Measurements from ENCODE around the gene CCDC85B.

CCDC85B gene

GRCh38 chr11:65912845-65913244, 22.4 kb downstream of the CCDC85B start:
- DNase-seq, result no peak

GRCh38 chr11:65915101-65915820, 24.8 kb downstream of the CCDC85B start:
- DNase-seq, result no peak

- DNase-seq, result peak; percentile 37
These were observed 25.4 kb downstream of the CCDC85B start for GRCh38 chr11:65915821-65916251.

- DNase-seq, result no peak
These were observed 25.9 kb downstream of the CCDC85B start for GRCh38 chr11:65916391-65916790.

GRCh38 chr11:65917077-65917433, 26.6 kb downstream of the CCDC85B start:
- DNase-seq, result no peak

GRCh38 chr11:65917434-65918210, 27.1 kb downstream of the CCDC85B start:
- no peak for DNase-seq

- no peak for DNase-seq
These were observed 28.0 kb downstream of the CCDC85B start, which contains the start of gene C11orf68 for GRCh38 chr11:65918211-65919140. Gene C11orf68, minus strand, starts transcription at chr11:65919062. Its CDS starts 31 bp downstream, at chr11:65919031.

GRCh38 chr11:65919141-65919572, 28.7 kb downstream of the CCDC85B start, which contains the start of gene DRAP1:
Gene DRAP1, plus strand, starts transcription at chr11:65919426. Its CDS starts 76 bp downstream, at chr11:65919502.
- DNase-seq, result peak; percentile 99

GRCh38 chr11:65919573-65920371, 29.3 kb downstream of the CCDC85B start:
- peak; percentile 75 for DNase-seq

GRCh38 chr11:65920372-65920802, 29.9 kb downstream of the CCDC85B start:
- no peak for DNase-seq

GRCh38 chr11:65921033-65921555, 30.6 kb downstream of the CCDC85B start:
- DNase-seq, result no peak

- no peak for DNase-seq
These were observed 31.4 kb downstream of the CCDC85B start for GRCh38 chr11:65921876-65922275.

- no peak for DNase-seq
These were observed 32.1 kb downstream of the CCDC85B start for GRCh38 chr11:65922565-65922964.

- no peak for DNase-seq
These were observed 34.9 kb downstream of the CCDC85B start for GRCh38 chr11:65925397-65925796.

- peak; percentile 79 for DNase-seq
These were observed 37.5 kb downstream of the CCDC85B start for GRCh38 chr11:65927904-65928397.

- no peak for DNase-seq
These were observed 38.2 kb downstream of the CCDC85B start for GRCh38 chr11:65928667-65929066.

- no peak for DNase-seq
These were observed 41.5 kb downstream of the CCDC85B start for GRCh38 chr11:65931773-65932557.

GRCh38 chr11:65932558-65932919, 42.1 kb downstream of the CCDC85B start:
- DNase-seq, result no peak

GRCh38 chr11:65934014-65934413, 43.5 kb downstream of the CCDC85B start:
- no peak for DNase-seq

GRCh38 chr11:65937766-65938165, 47.3 kb downstream of the CCDC85B start:
- no peak for DNase-seq
